WTC11 (cell line): ENCODE results near the gene PLXDC2.

Source experiments
- E2F4 ChIP-seq: sonication (generic); formaldehyde crosslinking; IDR thresholded peaks from 2 replicates; pipeline ENCODE4 v1.8.1; 2022; ENCODE audit warnings: low read depth, mild to moderate bottlenecking, moderate library complexity, missing genetic modification reagents, borderline replicate concordance
- RORB ChIP-seq: fragments of 250-450 bp; sonication (Bioruptor Pico); IDR thresholded peaks from 2 replicates; pipeline ENCODE4 v1.9.0; 2021; ENCODE audit warnings: mild to moderate bottlenecking
- TEAD4 ChIP-seq: sonication (generic); formaldehyde crosslinking; IDR thresholded peaks from 2 replicates; pipeline ENCODE4 v1.8.0; 2022; ENCODE audit warnings: mild to moderate bottlenecking, missing genetic modification reagents
- ZNF121 ChIP-seq: sonication (generic); formaldehyde crosslinking; IDR thresholded peaks from 2 replicates; pipeline ENCODE4 v1.8.0; 2023; ENCODE audit warnings: missing genetic modification reagents
- ZNF138 ChIP-seq: sonication (generic); formaldehyde crosslinking; conservative IDR thresholded peaks from 2 replicates; pipeline ENCODE4 v1.8.1; 2022; ENCODE audit warnings: mild to moderate bottlenecking, moderate library complexity, missing genetic modification reagents
- TF ChIP-seq, protein P1 (sequence below): fragments of 200-600 bp; IDR thresholded peaks from 2 replicates; pipeline ENCODE4 v1.8.0; 2022; ENCODE audit warnings: antibody characterized with exemption
- TF ChIP-seq, protein P2 (sequence below): sonication (generic); formaldehyde crosslinking; IDR thresholded peaks from 2 replicates; pipeline ENCODE4 v1.8.1; 2023; ENCODE audit warnings: mild to moderate bottlenecking, missing genetic modification reagents, moderate library complexity
- TF ChIP-seq, protein P3 (sequence below): fragments of 250-450 bp; sonication (Bioruptor Pico); IDR thresholded peaks from 2 replicates; pipeline ENCODE4 v1.9.0; 2021; ENCODE audit warnings: moderate library complexity, mild to moderate bottlenecking, inconsistent platforms, borderline replicate concordance
- TF ChIP-seq, protein P4 (sequence below): sonication (generic); formaldehyde crosslinking; IDR thresholded peaks from 2 replicates; pipeline ENCODE4 v1.8.0; 2023; ENCODE audit warnings: missing genetic modification reagents

- TF ChIP-seq, protein P1, sequence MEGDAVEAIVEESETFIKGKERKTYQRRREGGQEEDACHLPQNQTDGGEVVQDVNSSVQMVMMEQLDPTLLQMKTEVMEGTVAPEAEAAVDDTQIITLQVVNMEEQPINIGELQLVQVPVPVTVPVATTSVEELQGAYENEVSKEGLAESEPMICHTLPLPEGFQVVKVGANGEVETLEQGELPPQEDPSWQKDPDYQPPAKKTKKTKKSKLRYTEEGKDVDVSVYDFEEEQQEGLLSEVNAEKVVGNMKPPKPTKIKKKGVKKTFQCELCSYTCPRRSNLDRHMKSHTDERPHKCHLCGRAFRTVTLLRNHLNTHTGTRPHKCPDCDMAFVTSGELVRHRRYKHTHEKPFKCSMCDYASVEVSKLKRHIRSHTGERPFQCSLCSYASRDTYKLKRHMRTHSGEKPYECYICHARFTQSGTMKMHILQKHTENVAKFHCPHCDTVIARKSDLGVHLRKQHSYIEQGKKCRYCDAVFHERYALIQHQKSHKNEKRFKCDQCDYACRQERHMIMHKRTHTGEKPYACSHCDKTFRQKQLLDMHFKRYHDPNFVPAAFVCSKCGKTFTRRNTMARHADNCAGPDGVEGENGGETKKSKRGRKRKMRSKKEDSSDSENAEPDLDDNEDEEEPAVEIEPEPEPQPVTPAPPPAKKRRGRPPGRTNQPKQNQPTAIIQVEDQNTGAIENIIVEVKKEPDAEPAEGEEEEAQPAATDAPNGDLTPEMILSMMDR: no peak
- TF ChIP-seq, protein P2, sequence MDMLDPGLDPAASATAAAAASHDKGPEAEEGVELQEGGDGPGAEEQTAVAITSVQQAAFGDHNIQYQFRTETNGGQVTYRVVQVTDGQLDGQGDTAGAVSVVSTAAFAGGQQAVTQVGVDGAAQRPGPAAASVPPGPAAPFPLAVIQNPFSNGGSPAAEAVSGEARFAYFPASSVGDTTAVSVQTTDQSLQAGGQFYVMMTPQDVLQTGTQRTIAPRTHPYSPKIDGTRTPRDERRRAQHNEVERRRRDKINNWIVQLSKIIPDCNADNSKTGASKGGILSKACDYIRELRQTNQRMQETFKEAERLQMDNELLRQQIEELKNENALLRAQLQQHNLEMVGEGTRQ (CRISPR knock-in tag): no peak
- TF ChIP-seq ZNF121 (CRISPR knock-in tag): no peak
- TF ChIP-seq RORB (CRISPR knock-in tag): no peak
- no peak for TF ChIP-seq E2F4 (CRISPR knock-in tag)
- TF ChIP-seq, protein P3, sequence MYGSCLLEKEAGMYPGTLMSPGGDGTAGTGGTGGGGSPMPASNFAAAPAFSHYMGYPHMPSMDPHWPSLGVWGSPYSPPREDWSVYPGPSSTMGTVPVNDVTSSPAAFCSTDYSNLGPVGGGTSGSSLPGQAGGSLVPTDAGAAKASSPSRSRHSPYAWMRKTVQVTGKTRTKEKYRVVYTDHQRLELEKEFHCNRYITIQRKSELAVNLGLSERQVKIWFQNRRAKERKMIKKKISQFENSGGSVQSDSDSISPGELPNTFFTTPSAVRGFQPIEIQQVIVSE: no peak
- TF ChIP-seq TEAD4 (CRISPR knock-in tag): no peak
- TF ChIP-seq, protein P4, sequence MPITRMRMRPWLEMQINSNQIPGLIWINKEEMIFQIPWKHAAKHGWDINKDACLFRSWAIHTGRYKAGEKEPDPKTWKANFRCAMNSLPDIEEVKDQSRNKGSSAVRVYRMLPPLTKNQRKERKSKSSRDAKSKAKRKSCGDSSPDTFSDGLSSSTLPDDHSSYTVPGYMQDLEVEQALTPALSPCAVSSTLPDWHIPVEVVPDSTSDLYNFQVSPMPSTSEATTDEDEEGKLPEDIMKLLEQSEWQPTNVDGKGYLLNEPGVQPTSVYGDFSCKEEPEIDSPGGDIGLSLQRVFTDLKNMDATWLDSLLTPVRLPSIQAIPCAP (CRISPR knock-in tag): no peak
- no peak for TF ChIP-seq ZNF138 (CRISPR knock-in tag)
These were observed 56.5 kb downstream of the PLXDC2 start for GRCh38 chr10:19872504-19873271.
